GM19240 (cell line): ENCODE data around the gene PLOD1.
"Not testable (repeated sequence)": the region's sequence is repeated elsewhere in the genome, so short reads cannot be mapped to it uniquely, and the experiment has no call there.

Experiments
- DNase-seq: peaks from one replicate; pipeline ENCODE4 v3.0.0; 2011; ENCODE audit warnings: low spot score; ENCODE audit not compliant: insufficient read length

Gene PLOD1

GRCh38 chr1:12005488-12006166 is 71.1 kb downstream of the PLOD1 start:
- no peak for DNase-seq

DNA sequence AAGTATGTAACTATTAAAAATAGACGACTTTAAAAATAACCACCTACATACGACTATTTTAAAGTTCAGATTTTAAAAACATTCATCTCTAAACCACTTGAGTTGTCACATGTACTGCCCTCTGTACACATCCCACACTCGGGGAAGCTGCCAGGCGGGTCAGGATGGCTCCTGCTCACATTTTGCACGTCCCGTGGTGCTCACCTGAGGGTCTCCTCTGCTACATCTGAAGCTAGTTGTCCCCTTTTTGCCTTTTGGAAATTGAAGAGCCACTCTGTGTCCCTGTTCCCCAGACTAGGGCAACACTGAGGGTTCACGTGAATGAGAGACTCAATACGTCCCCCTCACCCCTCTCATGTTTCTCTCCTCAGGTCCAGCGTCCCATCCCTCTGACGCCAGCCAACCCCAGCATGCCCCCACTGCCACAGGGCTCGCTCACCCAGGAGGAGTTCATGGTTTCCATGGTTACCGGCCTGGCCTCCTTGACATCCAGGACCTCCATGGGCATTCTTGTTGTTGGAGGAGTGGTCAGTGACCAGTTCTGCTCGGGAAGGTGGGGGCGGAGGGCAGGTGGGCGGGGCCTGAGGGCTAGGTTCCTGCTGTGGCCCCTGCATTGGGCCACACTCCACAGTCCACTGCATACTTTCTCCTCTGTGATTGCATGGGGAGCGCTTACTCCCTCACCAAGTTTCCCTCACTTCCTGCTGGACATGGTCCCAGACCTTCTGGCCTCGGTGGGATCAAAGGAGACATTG is 71.8 kb downstream of the PLOD1 start:
- DNase-seq, result no peak

GRCh38 chr1:12007204-12007603 is 72.7 kb downstream of the PLOD1 start:
- DNase-seq, result no peak

DNA sequence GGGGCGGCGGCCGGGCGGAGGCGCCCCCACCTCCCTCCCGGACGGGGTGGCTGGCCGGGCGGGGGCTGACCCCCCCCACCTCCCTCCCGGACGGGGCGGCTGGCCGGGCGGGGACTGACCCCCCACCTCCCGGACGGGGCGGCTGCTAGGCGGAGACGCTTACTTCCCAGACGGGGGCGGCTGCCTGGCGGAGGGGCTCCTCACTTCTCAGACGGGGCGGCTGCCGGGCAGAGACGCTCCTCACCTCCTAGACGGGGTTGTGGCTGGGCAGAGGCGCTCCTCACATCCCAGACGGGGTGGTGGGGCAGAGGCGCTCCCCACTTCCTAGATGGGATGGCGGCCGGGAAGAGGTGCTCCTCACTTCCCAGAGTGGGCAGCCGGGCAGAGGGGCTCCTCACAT is 73.8 kb downstream of the PLOD1 start:
- not testable (repeated sequence) for DNase-seq

- no peak for DNase-seq
Observed at GRCh38 chr1:12009318-12009947, 74.9 kb downstream of the PLOD1 start.

DNA sequence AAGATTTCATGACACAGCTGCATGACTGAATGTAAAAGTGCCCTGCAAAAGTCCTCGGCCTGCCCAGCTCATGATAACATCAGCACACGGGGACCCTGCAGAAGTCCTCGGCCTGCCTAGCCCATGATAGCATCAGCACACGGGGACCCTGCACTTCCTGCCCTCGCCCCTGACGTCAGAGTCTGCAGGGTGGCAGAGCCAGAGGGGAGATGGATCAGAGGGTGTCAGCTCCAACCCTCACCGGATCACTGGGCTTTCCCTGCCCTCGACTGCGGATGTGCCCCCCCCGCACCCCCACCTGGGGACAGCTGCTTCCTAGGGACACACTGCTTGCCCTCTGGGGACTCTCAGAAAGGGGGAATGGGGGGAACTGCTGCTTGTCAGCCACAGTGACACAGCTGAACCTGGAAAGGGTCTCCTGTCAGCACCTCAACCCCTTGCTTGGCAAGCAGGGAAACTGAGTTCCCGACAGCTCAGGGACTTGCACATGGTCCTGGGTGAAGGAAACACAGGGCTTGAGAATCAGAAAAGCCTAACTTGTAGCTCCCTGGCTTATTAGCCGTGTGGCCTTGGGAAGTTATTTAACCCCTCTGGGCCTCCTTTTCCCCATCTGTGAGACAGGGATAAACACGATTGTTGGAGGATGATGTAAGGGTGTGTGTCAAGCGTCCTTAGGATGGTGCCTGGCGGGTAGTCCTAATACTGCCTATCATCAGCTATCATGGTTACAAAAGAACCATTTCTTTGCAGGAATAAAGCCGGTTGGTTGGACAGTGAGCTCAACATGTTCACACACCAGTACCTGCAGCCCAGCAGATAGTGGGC is 76.4 kb downstream of the PLOD1 start:
- DNase-seq, result no peak

DNA sequence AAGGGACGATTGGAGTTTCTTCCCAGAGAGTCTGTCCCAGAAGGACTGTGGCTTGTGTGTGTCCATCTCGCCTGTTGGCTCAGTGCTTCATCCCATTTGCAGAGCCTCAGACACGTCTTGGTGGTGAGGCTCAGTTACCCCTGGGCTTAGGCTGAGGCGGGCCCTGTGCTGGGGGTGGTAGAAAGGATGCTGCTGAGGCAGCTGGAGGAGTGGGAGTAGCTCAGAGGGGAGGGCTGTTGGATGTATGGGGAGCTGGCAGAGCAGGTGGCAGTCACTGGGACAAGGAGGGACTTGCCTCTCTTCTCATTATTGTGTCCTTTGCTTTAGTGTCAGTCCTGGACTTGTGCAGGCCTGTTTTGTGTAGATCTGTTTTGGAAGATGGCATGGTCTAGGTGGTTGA is 77.5 kb downstream of the PLOD1 start:
- no peak for DNase-seq

- no peak for DNase-seq
Observed at GRCh38 chr1:12012560-12013316, 78.2 kb downstream of the PLOD1 start.

DNA sequence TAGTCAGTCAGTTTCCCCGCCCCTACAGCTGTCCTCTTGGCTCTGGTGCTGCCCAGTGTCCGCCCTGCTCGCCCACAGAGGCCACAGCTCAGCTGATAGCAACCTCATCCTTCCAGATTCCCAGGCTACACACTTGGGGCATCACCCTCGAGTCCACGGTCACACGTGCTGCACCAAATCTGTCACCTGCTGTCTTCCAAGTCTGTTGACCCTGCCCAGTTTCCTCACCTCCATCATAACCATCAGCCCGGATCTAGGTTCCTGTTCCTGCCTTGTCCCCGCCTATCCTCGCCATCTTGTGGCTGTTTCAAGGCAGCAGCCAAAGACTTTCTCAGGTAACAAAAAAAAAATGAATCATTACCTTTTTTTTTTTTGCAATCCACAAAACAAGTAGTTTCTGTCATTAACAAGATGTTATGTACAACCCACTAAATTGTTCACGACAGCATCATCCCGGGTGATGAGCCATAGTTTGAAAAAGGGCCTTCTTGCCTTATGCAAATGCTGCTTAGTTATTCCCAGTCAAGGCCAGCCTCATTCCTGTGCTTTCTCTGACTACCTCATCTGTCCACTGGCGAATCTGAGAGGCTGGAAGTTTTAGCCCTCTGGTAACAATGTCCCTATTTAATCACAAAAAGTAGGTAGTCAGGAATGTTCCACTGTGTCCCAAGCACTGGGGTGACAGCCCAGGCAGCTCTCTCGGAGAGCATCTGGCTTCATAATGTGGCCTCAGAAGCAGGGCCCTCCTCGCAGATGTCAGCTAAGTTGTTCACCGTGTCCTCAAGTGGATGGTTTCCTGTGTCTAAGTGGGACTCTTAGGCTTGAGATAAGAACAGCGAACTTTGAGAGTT is 79.8 kb downstream of the PLOD1 start:
- DNase-seq, result no peak

DNA sequence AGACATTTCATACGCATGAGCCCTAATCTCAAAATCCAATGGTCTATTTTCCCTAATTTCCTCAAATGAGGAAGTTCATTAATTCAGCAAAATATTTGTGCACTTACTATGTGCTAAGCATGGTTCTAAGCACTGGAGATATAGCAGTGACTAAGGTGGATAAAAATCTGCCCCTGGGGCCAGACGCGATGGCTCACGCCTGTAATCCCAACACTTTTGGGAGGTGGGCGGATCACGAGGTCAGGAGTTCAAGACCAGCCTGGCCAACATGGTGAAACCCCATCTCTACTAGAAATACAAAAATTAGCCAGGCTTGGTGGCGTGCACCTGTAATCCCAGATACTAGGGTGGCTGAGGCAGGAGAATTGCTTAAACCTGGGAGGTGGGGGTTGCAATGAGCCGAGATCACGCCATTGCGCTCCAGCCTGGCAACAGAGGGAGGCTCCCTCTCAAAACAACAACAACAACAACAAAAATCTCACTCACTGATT is 80.5 kb downstream of the PLOD1 start:
- DNase-seq, result no peak

DNA sequence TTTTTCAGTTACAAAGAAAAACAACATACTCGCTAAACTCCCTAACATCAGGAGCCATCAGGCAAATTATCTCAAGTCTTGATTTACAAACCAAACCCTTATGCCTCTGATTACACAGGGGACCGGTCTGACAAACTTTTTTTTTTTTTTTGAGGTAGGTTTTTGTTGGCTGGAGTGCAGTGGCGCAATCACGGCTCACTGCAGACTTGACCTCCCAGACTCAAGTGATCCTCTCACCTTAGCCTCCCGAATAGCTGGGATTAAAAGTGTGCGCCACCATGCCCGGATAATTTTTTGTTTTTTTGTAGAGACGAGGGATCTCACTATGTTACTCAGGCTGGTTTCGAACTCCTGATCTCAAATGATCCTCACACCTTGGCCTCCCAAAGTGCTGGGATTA is 81.0 kb downstream of the PLOD1 start:
- no peak for DNase-seq

- DNase-seq, result no peak
Observed at GRCh38 chr1:12016182-12016581, 81.7 kb downstream of the PLOD1 start.

- no peak for DNase-seq
Observed at GRCh38 chr1:12019858-12020509, 85.5 kb downstream of the PLOD1 start.

GRCh38 chr1:12021616-12022015 is 87.1 kb downstream of the PLOD1 start:
- no peak for DNase-seq

GRCh38 chr1:12022036-12022435 is 87.5 kb downstream of the PLOD1 start:
- DNase-seq, result no peak
